NCI-H187 treated with DMSO at 0.1 percent for 48 hours (cell line): ENCODE data around the gene PRRT2.
A peak's percentile ranks its signal among the peaks of the same experiment; 100 is the strongest.
"Not testable (repeated sequence)": the region's sequence is repeated elsewhere in the genome, so short reads cannot be mapped to it uniquely, and the experiment has no call there.

Experiments
- DNase-seq: peaks from one replicate; lab custom pipeline; 2025; lab: John Stamatoyannopoulos, UW

PRRT2 gene

GRCh38 chr16:29812754-29813643, 1.0 kb downstream of the PRRT2 start:
- no peak for DNase-seq

DNA sequence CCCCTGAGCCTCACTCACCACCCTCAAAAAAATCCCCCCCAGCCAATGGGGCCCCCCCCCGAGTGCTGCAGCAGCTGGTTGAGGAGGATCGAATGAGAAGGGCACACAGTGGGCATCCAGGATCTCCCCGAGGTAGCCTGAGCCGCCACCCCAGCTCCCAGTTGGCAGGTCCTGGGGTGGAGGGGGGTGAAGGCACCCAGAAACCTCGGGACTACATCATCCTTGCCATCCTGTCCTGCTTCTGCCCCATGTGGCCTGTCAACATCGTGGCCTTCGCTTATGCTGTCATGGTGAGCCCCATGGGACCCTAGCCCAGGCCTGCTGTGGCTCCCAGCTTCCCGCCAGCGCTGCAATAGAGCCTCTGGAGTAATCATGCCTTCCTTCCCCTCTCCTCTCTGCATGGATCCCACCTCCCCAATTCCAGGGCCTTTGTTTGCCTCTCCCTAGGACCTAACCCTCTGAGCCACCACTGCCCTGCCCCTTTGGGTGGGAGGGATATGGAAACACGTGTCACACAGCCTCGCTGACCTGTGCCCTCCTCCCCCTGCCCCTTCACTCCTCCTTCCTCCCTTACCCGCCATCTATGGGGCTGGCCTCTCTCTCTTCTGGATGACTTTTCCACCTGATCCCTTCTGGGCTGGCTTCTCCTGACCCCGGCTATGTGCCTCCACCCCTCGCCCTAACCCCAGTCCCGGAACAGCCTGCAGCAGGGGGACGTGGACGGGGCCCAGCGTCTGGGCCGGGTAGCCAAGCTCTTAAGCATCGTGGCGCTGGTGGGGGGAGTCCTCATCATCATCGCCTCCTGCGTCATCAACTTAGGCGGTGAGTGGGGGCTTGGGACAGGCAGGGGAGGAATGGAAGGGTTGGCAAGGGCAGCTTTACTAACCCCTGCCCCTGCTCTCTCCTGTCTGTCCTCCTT, 1.9 kb downstream of the PRRT2 start:
- no peak for DNase-seq

DNA sequence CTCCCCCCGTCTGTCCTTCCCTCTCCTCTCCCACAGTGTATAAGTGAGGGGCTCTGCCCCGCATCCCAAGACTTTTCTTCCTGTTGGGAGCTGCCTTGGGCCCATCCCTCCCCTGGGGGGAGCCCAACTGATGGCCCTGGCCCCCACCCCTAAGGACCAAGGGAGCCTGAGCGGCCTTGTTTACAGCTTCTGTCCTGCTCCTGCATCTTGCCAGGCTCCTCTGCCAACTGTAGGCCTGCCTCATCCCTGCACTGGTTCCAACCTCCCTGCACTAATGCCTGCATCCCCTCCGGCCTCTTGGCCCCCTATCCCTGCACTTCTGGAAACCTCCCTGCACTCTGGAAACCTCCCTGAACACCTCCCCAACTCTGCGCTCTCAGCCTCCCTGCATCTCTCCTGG, 2.6 kb downstream of the PRRT2 start:
- DNase-seq = no peak

- DNase-seq = no peak
These were observed 3.2 kb downstream of the PRRT2 start for GRCh38 chr16:29815032-29815721.

DNA sequence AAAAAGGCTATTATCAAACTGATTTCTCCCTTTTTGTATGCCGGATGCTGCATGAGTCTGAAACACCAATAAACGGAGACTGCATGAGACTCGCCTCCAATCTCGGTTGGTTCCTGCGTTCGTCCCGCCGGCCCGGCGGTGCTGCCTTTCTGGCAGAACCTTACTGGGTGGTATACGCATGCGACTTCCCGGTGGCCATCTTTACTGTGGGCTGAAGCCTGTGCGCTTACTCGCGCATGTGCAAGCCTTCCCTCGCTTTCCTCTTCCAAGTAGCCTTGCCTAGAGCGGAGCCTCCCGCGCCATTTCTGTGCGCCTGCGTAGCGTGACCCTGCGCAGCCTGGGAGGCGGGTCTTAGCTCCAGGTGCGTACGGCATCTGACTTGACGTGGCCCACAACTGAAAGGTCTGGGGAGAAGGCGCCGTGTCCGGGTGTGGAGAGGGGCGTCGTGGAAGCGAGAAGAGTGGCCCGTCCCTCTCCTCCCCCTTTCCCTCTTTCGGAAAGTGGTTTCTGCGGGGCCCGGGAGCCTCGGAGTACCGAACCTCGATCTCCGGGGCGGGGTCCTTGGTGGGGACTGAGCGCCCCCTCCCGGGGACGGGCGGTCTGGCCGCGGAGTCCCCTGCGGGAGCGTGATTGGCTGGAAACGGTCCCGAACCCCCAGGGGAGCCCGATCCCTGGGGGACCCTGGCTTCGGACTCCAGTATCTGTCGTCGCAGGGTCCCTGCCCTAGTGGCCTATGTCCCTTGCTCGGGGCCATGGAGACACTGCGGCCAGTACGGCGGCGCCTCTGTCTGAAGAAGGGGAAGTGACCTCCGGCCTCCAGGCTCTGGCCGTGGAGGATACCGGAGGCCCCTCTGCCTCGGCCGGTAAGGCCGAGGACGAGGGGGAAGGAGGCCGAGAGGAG, 4.0 kb downstream of the PRRT2 start, which contains the start of gene PAGR1:
Gene PAGR1 (plus strand): TSS at position 360 of the 901 bp plus-strand sequence. CDS start 374 bp downstream, at position 734.
- DNase-seq = peak; percentile 54

DNA sequence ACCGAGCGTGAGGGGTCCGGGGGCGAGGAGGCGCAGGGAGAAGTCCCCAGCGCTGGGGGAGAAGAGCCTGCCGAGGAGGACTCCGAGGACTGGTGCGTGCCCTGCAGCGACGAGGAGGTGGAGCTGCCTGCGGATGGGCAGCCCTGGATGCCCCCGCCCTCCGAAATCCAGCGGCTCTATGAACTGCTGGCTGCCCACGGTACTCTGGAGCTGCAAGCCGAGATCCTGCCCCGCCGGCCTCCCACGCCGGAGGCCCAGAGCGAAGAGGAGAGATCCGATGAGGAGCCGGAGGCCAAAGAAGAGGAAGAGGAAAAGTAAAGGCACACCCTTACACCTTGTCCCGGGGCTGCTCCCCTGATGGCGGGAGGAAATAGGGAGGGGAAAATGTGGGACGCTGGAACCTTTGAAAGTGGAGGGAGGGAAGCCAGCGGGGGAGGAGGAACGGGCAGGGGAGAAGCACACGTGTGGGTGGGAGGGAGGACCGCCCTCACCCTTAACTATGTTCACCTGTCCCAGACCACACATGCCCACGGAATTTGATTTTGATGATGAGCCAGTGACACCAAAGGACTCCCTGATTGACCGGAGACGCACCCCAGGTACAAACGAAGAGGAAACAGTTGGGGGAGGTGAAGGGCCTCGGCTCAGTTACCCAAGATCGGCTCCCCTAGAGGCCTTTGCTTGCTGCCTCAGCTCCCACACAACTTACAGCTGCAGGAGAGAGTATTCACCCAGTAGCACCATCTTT, 4.9 kb downstream of the PRRT2 start:
- no peak for DNase-seq

- no peak for DNase-seq
These were observed 6.1 kb downstream of the PRRT2 start for GRCh38 chr16:29818082-29818481.

GRCh38 chr16:29819506-29819905, 7.5 kb downstream of the PRRT2 start:
- no peak for DNase-seq

- DNase-seq = no peak
These were observed 8.3 kb downstream of the PRRT2 start, which contains the start of gene MVP for GRCh38 chr16:29820271-29820701. Gene MVP (plus strand): TSS chr16:29820462. CDS start chr16:29830550, 10,088 bp downstream.

DNA sequence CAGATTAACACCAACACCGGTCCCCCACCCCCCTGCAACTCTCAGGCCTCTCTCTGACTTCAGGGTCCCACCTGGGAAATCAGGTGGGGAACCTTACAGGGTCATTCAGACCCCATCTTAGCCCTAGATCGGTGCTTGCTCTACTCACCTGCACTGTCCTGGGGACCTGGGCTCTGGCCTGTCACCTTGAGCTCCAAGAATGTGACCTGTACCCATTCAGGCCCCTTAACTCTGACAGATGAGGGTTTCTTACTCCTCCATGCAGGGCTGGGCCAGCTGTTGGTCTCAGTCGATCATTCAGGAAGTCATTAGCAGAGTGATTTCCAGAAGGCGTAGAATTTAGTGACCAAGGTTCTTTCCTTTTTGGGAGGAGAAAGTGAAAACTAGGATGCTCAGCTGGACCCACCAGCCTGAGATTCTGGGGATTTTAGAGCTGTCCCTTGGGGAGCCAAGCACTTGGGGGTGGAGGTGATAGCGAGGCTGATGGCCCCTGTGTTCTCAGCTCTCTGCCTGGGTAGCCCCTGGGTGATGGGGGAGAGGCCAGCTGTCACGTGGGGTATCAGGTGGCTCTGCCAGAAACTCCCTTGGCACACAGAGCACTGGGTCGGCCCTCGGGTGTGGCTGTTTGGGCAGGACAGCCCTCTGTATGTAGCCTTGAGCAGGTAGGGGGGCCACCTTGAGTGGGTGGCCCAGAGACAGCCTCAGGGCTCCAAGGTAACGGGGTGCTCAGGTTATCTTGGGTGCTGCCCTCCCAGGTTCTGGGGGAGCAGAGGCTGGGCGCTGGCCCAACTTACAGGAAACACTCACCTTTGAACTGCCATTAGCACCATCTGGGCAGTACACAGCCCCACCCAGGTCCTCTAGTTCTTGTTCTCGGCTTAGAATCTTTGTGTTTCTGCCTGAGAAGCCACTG, 9.0 kb downstream of the PRRT2 start:
- DNase-seq = no peak

DNA sequence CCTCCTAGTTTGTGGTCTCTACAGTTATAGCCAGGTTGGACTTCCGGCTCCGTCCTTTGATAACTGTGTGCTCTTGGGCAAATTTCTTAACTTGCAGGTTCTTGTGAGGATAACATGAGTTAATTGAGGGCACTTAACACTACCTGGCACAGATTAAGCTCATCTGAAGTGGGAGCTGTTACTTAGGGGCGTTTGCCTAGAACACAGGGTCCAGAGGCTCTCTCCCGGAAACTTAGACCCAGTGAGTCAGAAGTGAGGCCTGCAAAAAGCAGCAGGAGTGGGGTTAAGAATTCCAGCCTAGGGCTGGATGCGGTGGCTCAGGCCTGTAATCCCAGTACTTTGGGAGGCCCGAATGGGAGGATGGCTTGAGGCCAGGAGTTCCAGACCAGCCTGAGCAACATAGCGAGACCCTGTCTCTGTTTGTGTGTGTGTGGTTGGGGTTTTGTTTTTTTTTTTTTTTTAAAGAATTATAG, 9.7 kb downstream of the PRRT2 start:
- DNase-seq = no peak

GRCh38 chr16:29824589-29825144, 12.7 kb downstream of the PRRT2 start:
- no peak for DNase-seq

DNA sequence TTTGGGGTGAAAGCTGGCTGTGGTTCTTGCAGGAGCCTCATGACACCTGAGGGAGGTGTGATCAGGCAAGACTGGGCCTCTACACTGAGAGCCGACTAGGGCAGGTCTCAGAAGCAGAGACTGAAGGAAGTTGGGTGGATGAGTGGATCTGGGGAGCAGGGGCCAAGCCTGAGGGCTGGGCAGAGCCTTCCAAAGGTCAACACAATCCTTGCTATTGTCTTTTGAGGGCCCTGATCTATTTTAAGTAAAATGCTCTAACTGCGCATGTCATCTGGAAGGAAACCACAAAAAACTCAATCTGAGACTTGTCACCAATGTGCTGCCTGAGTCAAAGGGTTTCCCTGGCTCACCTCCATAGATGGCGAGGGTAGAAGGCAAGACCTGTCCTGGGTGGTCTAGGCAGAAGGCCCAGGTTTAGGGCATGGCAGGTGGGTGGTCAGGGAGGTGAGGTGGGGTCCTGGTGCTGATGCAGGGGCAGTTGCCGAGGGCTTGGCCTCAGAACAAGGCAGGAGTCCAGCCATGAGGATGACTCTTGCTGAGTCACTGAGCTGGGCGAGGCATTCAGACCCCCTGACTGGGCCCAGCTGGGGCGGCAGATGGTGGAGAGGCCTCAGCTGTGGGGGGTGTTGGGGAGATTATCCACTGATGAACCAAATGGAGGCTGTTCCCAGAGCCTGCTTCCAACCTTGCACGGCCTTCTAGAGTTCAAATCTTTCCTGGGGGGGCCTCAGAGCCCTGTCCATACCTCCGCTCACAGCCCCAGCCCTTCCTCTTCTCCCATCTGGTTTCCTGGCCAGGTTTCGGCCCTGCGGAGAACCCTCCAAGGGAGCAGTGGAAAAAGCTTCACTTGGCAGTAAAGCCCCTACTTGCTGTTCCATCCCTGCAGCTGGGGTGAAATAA, 13.4 kb downstream of the PRRT2 start:
- DNase-seq = no peak

DNA sequence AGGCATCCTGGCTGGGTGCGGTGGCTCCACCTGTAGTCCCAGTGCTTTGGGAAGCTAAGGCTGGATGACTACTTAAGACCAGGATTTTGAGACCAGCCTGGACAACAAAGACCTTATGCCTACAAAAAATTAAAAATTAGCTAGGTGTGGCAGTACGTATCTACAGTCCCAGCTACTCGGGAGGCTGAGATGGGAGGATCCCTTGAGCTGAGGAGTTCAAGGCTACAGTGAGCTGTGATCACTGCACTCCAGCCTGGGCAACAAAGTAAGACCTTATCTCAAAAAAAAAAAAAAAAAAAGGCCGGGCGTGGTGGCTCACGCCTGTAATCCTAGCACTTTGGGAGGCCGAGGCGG, 14.3 kb downstream of the PRRT2 start:
- no peak for DNase-seq

DNA sequence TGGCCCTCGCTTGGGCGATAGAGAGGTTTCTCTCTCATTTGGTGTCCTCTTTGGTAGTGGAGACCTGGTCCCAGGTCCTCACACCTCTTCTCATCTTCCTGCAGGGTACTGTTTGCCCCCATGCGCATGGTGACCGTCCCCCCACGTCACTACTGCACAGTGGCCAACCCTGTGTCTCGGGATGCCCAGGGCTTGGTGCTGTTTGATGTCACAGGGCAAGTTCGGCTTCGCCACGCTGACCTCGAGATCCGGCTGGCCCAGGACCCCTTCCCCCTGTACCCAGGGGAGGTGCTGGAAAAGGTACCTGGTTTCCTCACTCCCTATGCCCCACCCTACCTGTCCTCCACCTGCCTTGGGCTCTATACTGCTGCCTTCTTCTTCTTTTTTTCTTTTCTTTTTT, 18.8 kb downstream of the PRRT2 start:
- no peak for DNase-seq

GRCh38 chr16:29831490-29831889, 19.5 kb downstream of the PRRT2 start:
- no peak for DNase-seq

GRCh38 chr16:29833219-29833618, 21.2 kb downstream of the PRRT2 start:
- not testable (repeated sequence) for DNase-seq

DNA sequence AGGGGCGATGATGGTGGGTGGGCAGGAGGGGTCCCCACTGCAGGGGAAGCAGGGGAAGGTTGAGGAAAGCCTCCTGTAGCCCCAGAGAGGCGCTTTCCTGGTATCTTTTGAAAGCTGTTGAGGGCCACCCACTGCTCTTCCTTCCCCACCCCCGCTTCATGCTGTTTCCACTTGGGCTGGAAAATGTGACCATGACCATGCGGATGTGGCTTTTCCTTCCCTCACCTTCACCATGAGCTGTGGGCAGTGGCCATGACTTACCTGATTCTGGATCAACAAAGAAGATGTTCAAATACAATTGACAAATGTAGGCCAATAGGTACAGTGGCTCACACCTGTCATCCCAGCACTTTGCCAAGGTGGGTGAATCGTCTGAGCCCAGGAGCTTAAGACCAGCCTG, 22.1 kb downstream of the PRRT2 start:
- DNase-seq = no peak
